ENCODE measurements around the gene XAB2. TPM values are rescaled to one million over a fixed set of nuclear protein-coding genes. Genes with fewer than 3 reads are reported as not detected.

The XAB2 gene
- total RNA-seq, 1 donor from 2014 or later: 42.3 TPM

DNA sequence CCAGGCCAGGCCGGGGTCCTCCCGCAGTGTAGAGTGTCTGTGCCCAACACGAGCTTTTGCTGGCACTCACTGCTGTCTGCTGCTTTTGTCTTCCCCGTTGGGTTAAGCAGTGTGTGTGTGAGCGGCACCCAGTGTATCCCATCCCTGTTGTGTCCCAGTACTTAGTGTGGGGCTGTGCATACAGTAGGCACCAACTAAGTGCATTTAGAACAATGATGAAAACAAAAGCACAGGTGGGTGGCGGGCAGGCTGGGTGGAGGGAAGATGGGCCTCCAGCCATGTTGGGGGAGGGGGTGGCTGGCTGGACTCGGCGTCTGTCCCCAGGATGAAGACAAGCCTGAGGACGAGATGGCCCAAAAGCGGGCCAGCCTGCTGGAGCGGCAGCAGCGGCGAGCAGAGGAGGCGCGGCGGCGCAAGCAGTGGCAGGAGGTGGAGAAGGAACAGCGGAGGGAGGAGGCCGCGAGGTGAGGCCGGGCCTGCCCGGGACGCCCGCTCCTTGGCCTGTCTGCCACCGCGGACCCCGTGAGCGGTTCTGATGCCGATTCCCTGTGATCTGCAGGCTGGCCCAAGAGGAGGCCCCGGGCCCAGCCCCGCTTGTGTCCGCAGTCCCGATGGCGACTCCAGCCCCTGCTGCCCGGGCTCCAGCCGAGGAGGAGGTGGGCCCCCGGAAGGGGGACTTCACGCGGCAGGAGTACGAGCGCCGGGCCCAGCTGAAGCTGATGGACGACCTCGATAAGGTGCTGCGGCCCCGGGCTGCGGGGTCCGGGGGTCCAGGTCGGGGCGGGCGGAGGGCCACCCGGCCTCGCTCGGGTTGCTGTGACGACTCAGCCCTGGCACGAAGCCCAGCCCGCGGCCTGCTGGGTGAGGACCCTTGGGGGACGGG is 14.2 kb downstream of the XAB2 start:
- Histone ChIP-seq H3K27me3 (no peaks in the 10 kb centered on the region), H3K4me3 (no peak overlapping the region), H3K9me3 (no peaks in the 10 kb centered on the region), H3K4me1 (peaks cover 8% of the 10 kb centered on the region), H3K36me3 (peaks cover 16% of the 10 kb centered on the region), H3K27ac (no peak overlapping the region)
- no peak for TF ChIP-seq CTCF (IDR thresholded peaks at IDR 0.05)
- DNase-seq (peak; percentile 69), ATAC-seq (no peak)
- intact Hi-C loops (cut with DNase I): no loop called here

- no peaks in the 10 kb centered on the region for H3K27me3 ChIP-seq
- intact Hi-C loops (cut with DNase I): no loop called here
These were observed 16.8 kb downstream of the XAB2 start for GRCh38 chr19:7612282-7613274.

DNA sequence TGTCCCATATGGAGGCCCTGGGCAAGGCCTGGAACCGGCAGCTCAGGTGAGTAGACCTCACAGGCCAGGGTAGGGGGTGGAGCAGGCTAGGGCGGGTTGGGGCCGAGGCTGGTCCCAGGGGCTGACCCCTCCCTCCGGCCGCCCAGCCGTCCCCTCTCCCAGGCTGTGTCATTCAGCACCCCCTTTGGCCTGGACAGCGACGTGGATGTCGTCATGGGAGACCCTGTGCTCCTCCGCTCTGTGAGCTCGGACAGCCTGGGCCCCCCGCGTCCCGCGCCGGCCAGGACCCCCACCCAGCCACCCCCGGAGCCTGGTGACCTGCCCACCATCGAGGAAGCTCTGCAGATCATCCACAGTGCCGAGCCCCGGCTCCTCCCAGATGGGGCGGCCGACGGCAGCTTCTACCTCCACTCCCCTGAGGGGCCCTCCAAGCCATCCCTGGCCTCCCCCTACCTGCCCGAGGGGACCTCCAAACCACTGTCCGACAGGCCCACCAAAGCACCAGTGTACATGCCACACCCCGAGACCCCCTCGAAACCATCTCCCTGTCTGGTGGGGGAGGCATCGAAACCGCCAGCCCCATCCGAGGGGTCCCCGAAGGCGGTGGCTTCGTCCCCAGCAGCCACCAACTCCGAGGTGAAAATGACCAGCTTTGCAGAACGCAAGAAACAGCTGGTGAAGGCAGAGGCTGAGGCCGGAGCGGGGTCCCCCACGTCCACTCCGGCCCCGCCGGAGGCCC is 17.6 kb downstream of the XAB2 start:
- Histone ChIP-seq H3K36me3 (no peaks in the 10 kb centered on the region), H3K4me1 (no peaks in the 10 kb centered on the region), H3K27me3 (no peaks in the 10 kb centered on the region), H3K9me3 (no peaks in the 10 kb centered on the region), H3K4me3 (no peak overlapping the region), H3K27ac (no peak overlapping the region)
- TF ChIP-seq CTCF (IDR thresholded peaks at IDR 0.05): no peak
- DNase-seq (peak; percentile 61), ATAC-seq (no peak)
- intact Hi-C loops (cut with DNase I): no loop called here

More at GRCh38 chr19:7612282-7613274, 16.8 kb downstream of the XAB2 start:
- peaks cover under 1% of the 10 kb centered on the region for H3K4me1 ChIP-seq
- TF ChIP-seq CTCF (IDR thresholded peaks at IDR 0.05): no peak
- no peak overlapping the region for H3K4me3 ChIP-seq
- ATAC-seq: no peak
- peaks cover 2% of the 10 kb centered on the region for H3K36me3 ChIP-seq
- no peaks in the 10 kb centered on the region for H3K9me3 ChIP-seq
- H3K27ac ChIP-seq: no peak overlapping the region
- DNase-seq: no peak

- no peak for TF ChIP-seq CTCF (IDR thresholded peaks at IDR 0.05)
- H3K9me3 ChIP-seq: no peaks in the 10 kb centered on the region
- no peaks in the 10 kb centered on the region for H3K4me1 ChIP-seq
- H3K27me3 ChIP-seq: no peaks in the 10 kb centered on the region
- H3K27ac ChIP-seq: no peak overlapping the region
- no peaks in the 10 kb centered on the region for H3K36me3 ChIP-seq
- DNase-seq (peak; percentile 64), ATAC-seq (no peak)
- H3K4me3 ChIP-seq: no peak overlapping the region
- intact Hi-C loops (cut with DNase I): no loop called here
These were observed 18.7 kb downstream of the XAB2 start for GRCh38 chr19:7610491-7611240.

Measured in upper lobe of right lung (tissue), 1 donor.